ENCODE data around the gene GRAMD4.
"Not testable (repeated sequence)": the region's sequence is repeated elsewhere in the genome, so short reads cannot be mapped to it uniquely, and the experiment has no call there.

Gene GRAMD4

DNA sequence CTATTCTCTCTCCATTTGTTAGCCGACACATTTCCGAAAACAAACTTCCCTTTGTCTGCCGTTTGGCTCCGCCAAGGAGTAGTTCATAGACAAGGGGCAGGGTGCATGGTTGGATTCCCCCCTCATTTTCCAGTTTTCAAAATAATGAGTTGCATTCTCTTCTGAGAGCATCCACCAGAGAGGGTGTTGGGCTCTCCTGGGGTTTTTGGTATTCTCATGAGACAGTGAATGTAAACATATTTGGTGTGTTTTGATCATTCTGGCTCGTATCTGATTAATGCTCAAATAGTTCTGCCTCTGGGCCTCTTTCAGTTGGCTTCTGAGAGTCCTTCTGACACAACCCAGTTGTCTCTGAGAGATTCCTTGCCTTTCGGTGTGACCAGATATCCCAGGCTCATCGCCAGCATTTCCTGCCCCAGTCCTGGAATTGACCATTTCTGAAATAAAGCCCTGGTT, 21.7 kb downstream of the GRAMD4 start:
- H3K4me3 ChIP-seq (ENCODE audit: low read depth, low read length) = no peak overlapping the region
- TF ChIP-seq, protein P1, sequence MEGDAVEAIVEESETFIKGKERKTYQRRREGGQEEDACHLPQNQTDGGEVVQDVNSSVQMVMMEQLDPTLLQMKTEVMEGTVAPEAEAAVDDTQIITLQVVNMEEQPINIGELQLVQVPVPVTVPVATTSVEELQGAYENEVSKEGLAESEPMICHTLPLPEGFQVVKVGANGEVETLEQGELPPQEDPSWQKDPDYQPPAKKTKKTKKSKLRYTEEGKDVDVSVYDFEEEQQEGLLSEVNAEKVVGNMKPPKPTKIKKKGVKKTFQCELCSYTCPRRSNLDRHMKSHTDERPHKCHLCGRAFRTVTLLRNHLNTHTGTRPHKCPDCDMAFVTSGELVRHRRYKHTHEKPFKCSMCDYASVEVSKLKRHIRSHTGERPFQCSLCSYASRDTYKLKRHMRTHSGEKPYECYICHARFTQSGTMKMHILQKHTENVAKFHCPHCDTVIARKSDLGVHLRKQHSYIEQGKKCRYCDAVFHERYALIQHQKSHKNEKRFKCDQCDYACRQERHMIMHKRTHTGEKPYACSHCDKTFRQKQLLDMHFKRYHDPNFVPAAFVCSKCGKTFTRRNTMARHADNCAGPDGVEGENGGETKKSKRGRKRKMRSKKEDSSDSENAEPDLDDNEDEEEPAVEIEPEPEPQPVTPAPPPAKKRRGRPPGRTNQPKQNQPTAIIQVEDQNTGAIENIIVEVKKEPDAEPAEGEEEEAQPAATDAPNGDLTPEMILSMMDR (IDR thresholded peaks at IDR 0.05; ENCODE audit: borderline replicate concordance, insufficient read depth, low read depth, low read length) = no peak

DNA sequence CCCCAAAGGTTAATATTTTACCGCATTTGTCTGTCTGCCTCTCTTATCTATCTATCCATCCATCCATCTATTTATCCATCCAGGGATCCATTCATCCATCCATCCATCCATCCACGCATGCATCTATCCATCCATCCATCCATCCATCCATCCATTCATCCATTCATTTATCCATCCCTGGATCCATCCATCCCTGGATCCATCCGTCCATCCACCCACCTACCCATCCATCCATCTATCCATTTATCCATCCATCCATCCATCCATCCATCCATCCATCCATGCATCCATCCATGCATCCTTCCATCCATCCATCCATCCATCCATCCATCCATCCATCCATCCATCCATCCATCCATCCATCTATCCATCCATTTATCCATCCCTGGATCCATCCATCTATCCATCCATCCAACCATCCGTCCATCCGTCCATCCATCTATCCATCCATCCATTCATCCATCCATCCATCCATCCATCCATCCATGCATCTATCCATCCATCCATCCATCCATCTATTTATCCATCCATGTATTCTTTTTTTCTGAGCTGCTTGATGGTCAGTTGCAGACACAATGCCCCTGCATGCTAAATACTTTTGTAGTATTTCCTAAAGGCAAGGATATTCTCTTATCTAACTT, 22.8 kb downstream of the GRAMD4 start:
- H3K4me3 ChIP-seq (ENCODE audit: low read depth, low read length) = not testable (repeated sequence)

DNA sequence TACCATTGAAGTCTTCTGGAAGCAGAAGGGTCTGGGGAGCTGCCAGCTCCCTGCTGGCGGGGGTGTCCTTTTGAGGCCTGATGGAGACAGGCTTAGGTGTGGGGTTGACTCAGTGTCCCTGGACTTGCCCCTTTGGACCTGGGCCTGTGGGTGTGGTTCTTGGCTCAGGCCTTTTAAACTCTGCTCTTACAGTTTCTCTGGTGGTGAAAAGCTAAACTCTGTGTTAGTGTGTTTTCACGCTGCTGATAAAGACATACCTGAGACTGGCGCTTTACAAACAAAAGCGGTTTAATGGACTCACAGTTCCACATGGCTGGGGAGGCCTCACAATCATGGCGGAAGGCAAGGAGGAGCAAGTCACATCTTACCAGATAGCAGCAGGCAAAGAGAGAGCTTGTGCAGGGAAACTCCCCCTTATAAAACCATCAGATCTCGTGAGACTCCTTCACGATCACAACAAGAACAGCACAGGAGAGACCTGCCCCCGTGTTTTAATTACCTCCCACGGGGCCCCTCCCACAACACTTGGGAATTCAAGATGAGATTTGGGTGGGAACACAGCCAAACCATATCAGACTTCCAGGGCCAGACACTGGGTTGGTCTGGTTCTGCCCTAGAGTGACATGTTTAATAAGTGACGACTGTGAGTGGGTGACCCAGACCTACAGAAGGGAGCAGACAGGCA, 26.5 kb downstream of the GRAMD4 start:
- no peak overlapping the region for H3K4me3 ChIP-seq (ENCODE audit: low read depth, low read length)
- TF ChIP-seq, protein P1 (IDR thresholded peaks at IDR 0.05; ENCODE audit: borderline replicate concordance, insufficient read depth, low read depth, low read length) = no peak

DNA sequence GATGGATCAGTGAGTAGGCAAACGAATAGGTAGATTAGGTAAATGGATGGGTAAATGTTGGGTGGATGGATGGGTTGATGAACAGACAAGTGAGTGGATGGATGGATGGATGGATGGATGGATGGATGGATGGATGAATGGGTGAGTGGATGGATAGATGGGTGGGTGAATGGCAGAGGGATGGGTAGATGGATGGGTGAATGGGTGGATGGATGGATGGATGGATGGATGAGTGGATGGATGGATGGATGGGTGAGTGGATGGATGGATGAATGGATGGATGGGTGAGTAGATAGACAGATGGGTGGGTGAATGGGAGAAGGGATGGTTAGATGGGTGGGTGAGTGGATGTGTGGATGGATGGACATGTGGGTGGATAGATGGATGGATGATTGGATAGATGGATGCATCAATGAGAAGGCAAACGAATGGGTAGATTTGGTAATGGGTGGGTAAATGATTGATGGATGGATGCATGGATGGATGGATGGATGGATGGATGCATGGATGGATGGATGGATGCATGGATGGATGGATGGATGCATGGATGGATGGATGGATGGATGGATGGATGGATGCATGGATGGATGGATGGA, 28.1 kb downstream of the GRAMD4 start:
- H3K4me3 ChIP-seq (ENCODE audit: low read depth, low read length) = not testable (repeated sequence)

DNA sequence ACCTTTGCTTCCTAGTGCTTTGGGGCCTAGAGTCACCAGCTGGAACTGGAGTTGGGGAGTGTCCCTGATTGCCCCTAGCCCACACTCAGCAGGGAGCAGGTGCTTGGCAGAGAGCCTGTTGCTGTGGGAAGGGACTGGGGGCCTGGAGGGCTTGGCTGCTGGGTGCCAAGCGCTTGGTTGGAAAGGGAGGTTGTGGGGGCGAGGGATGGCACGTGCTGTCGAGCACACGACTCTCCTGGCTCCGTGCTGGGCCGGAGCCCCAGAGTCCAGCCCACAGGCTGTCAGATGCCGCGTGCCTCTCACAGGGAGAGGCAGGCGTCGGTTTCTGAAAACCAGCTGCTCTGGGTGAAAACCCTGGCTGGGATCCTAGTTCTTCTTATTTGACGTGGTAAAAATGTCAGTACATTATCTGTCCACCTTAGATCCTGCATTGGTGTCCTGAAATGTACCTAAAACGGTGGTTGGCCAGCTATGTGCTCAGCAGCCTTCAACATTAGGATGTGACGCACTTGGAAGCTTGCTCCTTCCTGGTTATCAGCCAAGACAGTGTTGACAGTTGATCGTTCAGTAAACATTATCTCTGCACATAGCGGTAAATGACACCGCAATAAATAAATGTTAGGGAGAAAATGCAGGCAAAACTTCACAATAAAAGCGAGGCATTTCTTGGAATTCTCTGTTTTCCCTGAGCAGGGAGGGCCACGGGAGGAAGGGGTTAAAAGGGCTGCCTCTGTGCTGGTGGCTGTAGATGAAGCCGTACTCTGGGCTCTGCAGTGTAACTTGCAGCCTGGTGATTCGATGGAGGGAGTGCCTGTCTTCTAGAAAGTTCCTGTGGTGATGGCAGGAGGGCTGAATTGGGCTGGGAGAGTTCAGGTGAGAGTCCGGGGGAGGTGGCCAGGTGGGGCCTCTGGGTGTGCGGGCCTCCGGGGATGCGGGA, 29.2 kb downstream of the GRAMD4 start:
- TF ChIP-seq, protein P1 (IDR thresholded peaks at IDR 0.05; ENCODE audit: borderline replicate concordance, insufficient read depth, low read depth, low read length) = no peak
- no peak overlapping the region for H3K4me3 ChIP-seq (ENCODE audit: low read depth, low read length)

DNA sequence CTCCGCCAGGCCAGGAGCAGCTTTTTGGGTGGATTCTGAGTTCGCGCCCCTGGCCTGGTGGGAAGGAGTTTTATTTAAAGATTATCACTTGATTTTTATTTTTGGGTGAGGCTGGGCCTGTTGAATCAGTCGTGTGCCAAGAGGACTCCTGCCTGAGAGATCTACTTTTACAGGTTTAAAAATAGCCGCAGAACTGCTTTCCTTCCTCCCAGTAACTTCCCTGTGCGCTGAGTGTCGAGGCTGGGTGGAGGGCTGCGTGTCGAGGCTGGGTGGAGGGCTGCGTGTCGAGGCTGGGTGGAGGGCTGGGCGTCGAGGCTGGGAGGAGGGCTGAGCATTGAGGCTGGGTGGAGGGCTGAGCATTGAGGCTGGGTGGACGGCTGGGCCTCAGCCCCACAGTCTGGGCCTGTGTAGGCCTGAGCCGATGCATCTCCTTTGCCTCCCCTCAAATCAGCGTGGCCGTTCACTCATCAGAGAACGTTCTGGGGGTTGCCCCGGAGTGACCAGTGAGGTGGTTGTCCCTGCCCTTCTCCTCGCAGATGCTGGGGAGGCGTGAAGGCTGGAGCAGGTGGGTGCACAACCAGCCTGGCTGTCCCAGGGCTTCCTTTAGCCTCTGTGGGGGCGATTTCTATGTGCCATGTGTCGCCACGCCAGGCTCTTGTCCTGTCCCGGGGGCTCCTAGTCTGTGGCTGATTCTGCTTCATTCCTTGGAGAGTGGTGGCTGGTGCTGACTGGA, 30.1 kb downstream of the GRAMD4 start:
- TF ChIP-seq, protein P1 (IDR thresholded peaks at IDR 0.05; ENCODE audit: borderline replicate concordance, insufficient read depth, low read depth, low read length) = no peak
- no peak overlapping the region for H3K4me3 ChIP-seq (ENCODE audit: low read depth, low read length)

DNA sequence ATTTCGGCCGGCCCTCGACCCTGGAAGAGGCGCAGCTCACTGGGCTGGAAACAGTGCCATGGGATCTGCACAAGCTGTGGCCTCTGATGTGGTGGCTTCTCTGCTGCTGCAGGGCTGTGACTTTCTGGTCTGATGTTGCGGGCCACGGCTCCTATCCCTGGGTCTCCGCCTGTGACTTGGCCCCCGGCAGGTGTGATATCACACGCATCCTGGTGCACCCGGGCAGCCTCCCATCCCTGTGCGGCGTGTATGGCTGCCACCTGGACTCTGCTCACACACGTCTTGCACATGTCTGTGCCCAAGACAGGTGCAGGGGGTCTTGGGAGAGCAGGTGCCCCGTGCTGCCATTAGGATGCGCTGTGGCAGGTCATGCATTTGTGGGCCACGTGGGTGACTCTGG, 31.1 kb downstream of the GRAMD4 start:
- TF ChIP-seq, protein P1 (IDR thresholded peaks at IDR 0.05; ENCODE audit: borderline replicate concordance, insufficient read depth, low read depth, low read length) = no peak
- H3K4me3 ChIP-seq (ENCODE audit: low read depth, low read length) = no peak overlapping the region

Measured in GM12875 (cell line).